H9 (cell line): ENCODE measurements around the gene EGFL8. TPM values are rescaled to one million over a fixed set of nuclear protein-coding genes. Genes with fewer than 3 reads are reported as not detected.

Experiments used
- DNase-seq: peaks from one replicate; pipeline ENCODE4 v3.0.0-alpha.2; 2017
- H2AFZ ChIP-seq: one replicate; pipeline ENCODE4 v1.6.1; 2013; ENCODE audit warnings: mild to moderate bottlenecking, low read length, control low read depth, moderate library complexity
- H2AK5ac ChIP-seq: 2 replicates; pipeline ENCODE4 v1.6.1; 2013; ENCODE audit warnings: low read length, control low read depth, mixed read lengths; ENCODE audit not compliant: insufficient read length
- H2BK120ac ChIP-seq: one replicate; pipeline ENCODE4 v1.6.1; 2013; ENCODE audit warnings: low read depth, mild to moderate bottlenecking, low read length, control low read depth, inconsistent platforms; ENCODE audit not compliant: poor library complexity, severe bottlenecking
- H2BK12ac ChIP-seq: 2 replicates; pipeline ENCODE4 v1.6.1; 2013; ENCODE audit warnings: low read length, control low read depth, mixed read lengths, low read depth; ENCODE audit not compliant: insufficient read length
- H2BK15ac ChIP-seq: 2 replicates; pipeline ENCODE4 v1.6.1; 2013; ENCODE audit warnings: low read depth, low read length, control low read depth
- H2BK20ac ChIP-seq: one replicate; pipeline ENCODE4 v1.6.1; 2013; ENCODE audit warnings: low read depth, mild to moderate bottlenecking, low read length, control low read depth, inconsistent platforms; ENCODE audit not compliant: poor library complexity, severe bottlenecking
- H2BK5ac ChIP-seq: 2 replicates; pipeline ENCODE4 v1.6.1; 2013; ENCODE audit warnings: low read length, control low read depth, mixed read lengths; ENCODE audit not compliant: insufficient read length
- H3K14ac ChIP-seq: 2 replicates; pipeline ENCODE4 v1.6.1; 2013; ENCODE audit warnings: low read length, control low read depth; ENCODE audit not compliant: insufficient read depth
- H3K18ac ChIP-seq: 2 replicates; pipeline ENCODE4 v1.6.1; 2013; ENCODE audit warnings: low read depth, mild to moderate bottlenecking, mixed read lengths, low read length, control low read depth; ENCODE audit not compliant: insufficient read length
- H3K23ac ChIP-seq: 2 replicates; pipeline ENCODE4 v1.6.1; 2013; ENCODE audit warnings: low read length, control low read depth, mixed read lengths, low read depth; ENCODE audit not compliant: insufficient read length
- H3K23me2 ChIP-seq: 2 replicates; pipeline ENCODE4 v1.6.1; 2013; ENCODE audit warnings: low read depth, mild to moderate bottlenecking, mixed read lengths, low read length, control low read depth; ENCODE audit not compliant: insufficient read length, poor library complexity, severe bottlenecking
- H3K27ac ChIP-seq: 2 replicates; pipeline ENCODE4 v1.5.1; 2013; ENCODE audit warnings: low read length, control low read depth, mixed read lengths, low read depth; ENCODE audit not compliant: insufficient read length
- H3K27me3 ChIP-seq: 2 replicates; pipeline ENCODE4 v1.6.1; 2013; ENCODE audit warnings: low read length, control low read depth, inconsistent platforms; ENCODE audit not compliant: insufficient read depth
- H3K4ac ChIP-seq: 2 replicates; pipeline ENCODE4 v1.6.1; 2013; ENCODE audit warnings: low read depth, mild to moderate bottlenecking, control low read depth, inconsistent platforms, low read length, moderate library complexity
- H3K4me1 ChIP-seq: 2 replicates; pipeline ENCODE4 v1.6.1; 2013; ENCODE audit warnings: low read length, control low read depth, inconsistent platforms; ENCODE audit not compliant: insufficient read depth
- H3K4me2 ChIP-seq: 2 replicates; pipeline ENCODE4 v1.6.1; 2013; ENCODE audit warnings: low read length, control low read depth, mixed read lengths; ENCODE audit not compliant: insufficient read length, insufficient read depth
- H3K56ac ChIP-seq: 2 replicates; pipeline ENCODE4 v1.6.1; 2013; ENCODE audit warnings: low read depth, mild to moderate bottlenecking, mixed read lengths, low read length, control low read depth; ENCODE audit not compliant: insufficient read length
- H3K79me1 ChIP-seq: 2 replicates; pipeline ENCODE4 v1.6.1; 2013; ENCODE audit warnings: low read depth, mild to moderate bottlenecking, moderate library complexity, low read length, control low read depth, inconsistent platforms; ENCODE audit not compliant: insufficient read depth, poor library complexity, severe bottlenecking
- H3K79me2 ChIP-seq: 2 replicates; pipeline ENCODE4 v1.6.1; 2013; ENCODE audit warnings: low read length, control low read depth, inconsistent platforms; ENCODE audit not compliant: insufficient read depth
- H3K9ac ChIP-seq: 2 replicates; pipeline ENCODE4 v1.6.1; 2013; ENCODE audit warnings: low read length, control low read depth, mixed read lengths; ENCODE audit not compliant: insufficient read length; ENCODE audit errors: extremely low read depth
- H3K9me3 ChIP-seq: one replicate; pipeline ENCODE4 v1.6.1; 2013; ENCODE audit warnings: low read depth, low read length, inconsistent platforms; ENCODE audit not compliant: control insufficient read depth
- H3T11ph ChIP-seq: one replicate; pipeline ENCODE4 v1.6.1; 2013; ENCODE audit warnings: mild to moderate bottlenecking, low read length, control low read depth, inconsistent platforms
- H4K20me1 ChIP-seq: one replicate; pipeline ENCODE4 v1.6.1; 2013; ENCODE audit not compliant: control insufficient read depth, insufficient read length, insufficient read depth
- H4K5ac ChIP-seq: 2 replicates; pipeline ENCODE4 v1.6.1; 2013; ENCODE audit warnings: low read depth, mild to moderate bottlenecking, mixed read lengths, low read length, control low read depth; ENCODE audit not compliant: insufficient read length
- H4K8ac ChIP-seq: replicated peaks from 2 replicates; pipeline ENCODE4 v1.6.1; 2013; ENCODE audit warnings: low read length, control low read depth, mixed read lengths, low read depth; ENCODE audit not compliant: insufficient read length
- H4K91ac ChIP-seq: 2 replicates; pipeline ENCODE4 v1.6.1; 2013; ENCODE audit warnings: low read depth, mild to moderate bottlenecking, moderate library complexity, mixed read lengths, low read length, control low read depth; ENCODE audit not compliant: insufficient read length
- H3K27ac Mint-ChIP-seq, 3 experiments: 2 replicates in 2 of 3; 3 replicates in 1 of 3; pipeline ENCODE4 v1.8.0; 2020 to 2021; ENCODE audit warnings: mixed read lengths in 3 of 3, mild to moderate bottlenecking in 1 of 3, moderate library complexity in 1 of 3
- H3K27me3 Mint-ChIP-seq: 2 replicates; pipeline ENCODE4 v1.8.0; 2021; ENCODE audit warnings: low read depth, mild to moderate bottlenecking, moderate library complexity, mixed read lengths
- H3K36me3 Mint-ChIP-seq, 3 experiments: 2 replicates in 2 of 3; 3 replicates in 1 of 3; pipeline ENCODE4 v1.8.0; 2020 to 2021; ENCODE audit warnings: low read depth in 3 of 3, mixed read lengths in 3 of 3; ENCODE audit not compliant: insufficient read depth in 1 of 3
- H3K4me1 Mint-ChIP-seq, 2 experiments: 2 replicates each; pipeline ENCODE4 v1.8.0; 2020; ENCODE audit warnings: mixed read lengths in 2 of 2
- H3K4me3 Mint-ChIP-seq, 2 experiments: 2 replicates in 1 of 2; 3 replicates in 1 of 2; pipeline ENCODE4 v1.8.0; 2020 to 2021; ENCODE audit warnings: mild to moderate bottlenecking in 2 of 2, mixed read lengths in 2 of 2, moderate library complexity in 1 of 2
- H3K9me3 Mint-ChIP-seq, 2 experiments: 2 replicates in 1 of 2; 3 replicates in 1 of 2; pipeline ENCODE4 v1.8.0; 2020; ENCODE audit warnings: mild to moderate bottlenecking in 2 of 2, mixed read lengths in 2 of 2, moderate library complexity in 1 of 2
- WGBS: extraction: QIAGEN DNeasy Blood & Tissue Kit; methylation state at CpG from one replicate; pipeline ENCODE4 v1.1.7; 2013; ENCODE audit warnings: missing lambda C conversion rate, low lambda C conversion rate, mixed read lengths; ENCODE audit not compliant: insufficient read length; ENCODE audit errors: extremely low coverage; 5-methylcytosine and 5-hydroxymethylcytosine counted together
- total RNA-seq: library from RNA; stranded (reverse); gene quantifications from 2 replicates; pipeline ENCODE4 v1.2.1, GENCODE V29; 2021
- TF ChIP-seq, protein P1 (sequence below): fragments of 200-600 bp; sonication (generic); conservative IDR thresholded peaks from 3 replicates; pipeline ENCODE4 v1.8.0; 2021; ENCODE audit warnings: antibody characterized with exemption, mild to moderate bottlenecking

The EGFL8 gene
- total RNA-seq, 1 experiment from 2014 or later, result 27.2 TPM

DNA sequence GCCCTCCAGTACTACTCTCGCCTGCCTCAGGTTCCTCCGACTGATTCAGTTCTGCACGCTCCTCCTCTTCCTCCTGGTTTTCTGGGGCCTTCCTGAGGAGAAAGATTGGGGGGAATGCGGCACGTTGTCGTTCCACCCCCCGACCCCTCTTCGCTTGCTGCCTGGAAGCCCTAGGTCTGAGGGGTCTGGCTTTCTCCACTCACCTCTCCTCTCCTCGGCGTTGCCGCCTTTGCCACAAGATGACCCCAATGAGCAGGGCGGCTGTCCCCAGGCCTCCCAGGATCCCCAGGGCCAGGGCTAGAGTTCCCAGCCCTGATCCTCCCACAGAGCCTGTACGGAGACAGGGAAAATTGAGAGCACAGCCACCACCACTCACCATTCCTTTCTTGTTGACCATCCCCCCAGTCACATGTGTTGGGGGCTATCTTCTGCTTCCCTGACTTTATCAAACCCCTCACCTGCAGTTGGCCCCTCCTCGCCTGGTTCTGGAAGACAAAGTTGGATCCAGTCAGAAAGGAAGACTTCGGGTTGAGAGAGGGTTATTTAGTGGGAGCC lies 16.8 kb downstream of the EGFL8 start:
- H3K4me3 Mint-ChIP-seq, result no peak overlapping the region

More for the DNA sequence above, 16.8 kb downstream of the EGFL8 start:
- H4K91ac ChIP-seq, result no peak overlapping the region
- H3K23me2 ChIP-seq, result peaks cover 15% of the 10 kb centered on the region
- H3K9me3 ChIP-seq, result no peaks in the 10 kb centered on the region
- H2AK5ac ChIP-seq, result no peak overlapping the region
- H3K4ac ChIP-seq, result no peak overlapping the region
- peaks cover 22 to 60% (median 49%) of the 10 kb centered on the region in 3 experiments for H3K36me3 Mint-ChIP-seq
- no peaks in the 10 kb centered on the region for H4K20me1 ChIP-seq
- no peak overlapping the region for H2BK20ac ChIP-seq
- TF ChIP-seq, protein P1, sequence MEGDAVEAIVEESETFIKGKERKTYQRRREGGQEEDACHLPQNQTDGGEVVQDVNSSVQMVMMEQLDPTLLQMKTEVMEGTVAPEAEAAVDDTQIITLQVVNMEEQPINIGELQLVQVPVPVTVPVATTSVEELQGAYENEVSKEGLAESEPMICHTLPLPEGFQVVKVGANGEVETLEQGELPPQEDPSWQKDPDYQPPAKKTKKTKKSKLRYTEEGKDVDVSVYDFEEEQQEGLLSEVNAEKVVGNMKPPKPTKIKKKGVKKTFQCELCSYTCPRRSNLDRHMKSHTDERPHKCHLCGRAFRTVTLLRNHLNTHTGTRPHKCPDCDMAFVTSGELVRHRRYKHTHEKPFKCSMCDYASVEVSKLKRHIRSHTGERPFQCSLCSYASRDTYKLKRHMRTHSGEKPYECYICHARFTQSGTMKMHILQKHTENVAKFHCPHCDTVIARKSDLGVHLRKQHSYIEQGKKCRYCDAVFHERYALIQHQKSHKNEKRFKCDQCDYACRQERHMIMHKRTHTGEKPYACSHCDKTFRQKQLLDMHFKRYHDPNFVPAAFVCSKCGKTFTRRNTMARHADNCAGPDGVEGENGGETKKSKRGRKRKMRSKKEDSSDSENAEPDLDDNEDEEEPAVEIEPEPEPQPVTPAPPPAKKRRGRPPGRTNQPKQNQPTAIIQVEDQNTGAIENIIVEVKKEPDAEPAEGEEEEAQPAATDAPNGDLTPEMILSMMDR, result no peak
- H3K14ac ChIP-seq, result no peak overlapping the region
- no peak overlapping the region for H2BK15ac ChIP-seq
- no peaks in the 10 kb centered on the region for H3K27me3 ChIP-seq
- H3T11ph ChIP-seq, result no peak overlapping the region
- no peak overlapping the region for H3K27ac ChIP-seq
- peaks cover 4% of the 10 kb centered on the region; the same call in 1 of the 2 replicates for H3K79me2 ChIP-seq
- H3K56ac ChIP-seq, result no peak overlapping the region
- no peaks in the 10 kb centered on the region for H3K4me1 ChIP-seq
- H2BK12ac ChIP-seq, result no peak overlapping the region
- H3K9ac ChIP-seq, result no peak overlapping the region
- no peak overlapping the region for H3K4me2 ChIP-seq
- no peaks in the 10 kb centered on the region; a peak in 1 of 5 replicates for H3K9me3 Mint-ChIP-seq
- no peaks in the 10 kb centered on the region for H3K79me1 ChIP-seq
- no peak for DNase-seq
- no peaks in the 10 kb centered on the region; the same call in 1 of the 2 replicates for H3K27me3 Mint-ChIP-seq
- no peak overlapping the region for H2BK120ac ChIP-seq
- no CpG with 5 or more reads among the region's 15 CpGs for WGBS
- H4K5ac ChIP-seq, result no peak overlapping the region
- peaks cover 24 to 33% of the 10 kb centered on the region in 2 experiments for H3K4me1 Mint-ChIP-seq
- H2BK5ac ChIP-seq, result no peak overlapping the region
- H2AFZ ChIP-seq, result no peak overlapping the region
- no peak overlapping the region for H3K23ac ChIP-seq
- no peak overlapping the region for H3K27ac Mint-ChIP-seq
- no peak overlapping the region for H4K8ac ChIP-seq
- no peak overlapping the region for H3K18ac ChIP-seq
